GM12878 (cell line): Measurements from ENCODE around the gene DIAPH3. TPM values are rescaled to one million over a fixed set of nuclear protein-coding genes. Genes with fewer than 3 reads are reported as not detected.

Experiments
- ATAC-seq: fragments of 200-7000 bp; cut with Tn5 transposase; 3 replicates; pipeline ENCODE4 v1.9.1; 2020; ENCODE audit warnings: mild to moderate bottlenecking, moderate library complexity
- BruUV-seq: library from RNA; stranded (reverse); fragments of 400-500 nt; replicated peaks from 2 replicates; lab custom pipeline; 2021; lab: Mats Ljungman, UMichigan
- CTCF ChIA-PET: fragments of 300-600 bp; sonication (Branson Sonifier 250); formaldehyde crosslinking; extraction: SDS; loops from one replicate; lab custom pipeline; 2021; ENCODE audit warnings: inconsistent platforms; lab: Yijun Ruan, JAX
- POLR2A ChIA-PET: fragments of 350-600 bp; formaldehyde crosslinking; extraction: SDS; loops from one replicate; lab custom pipeline; 2021; ENCODE audit warnings: inconsistent platforms; lab: Charles Lee
- RAD21 ChIA-PET: fragments of 300-600 bp; sonication (Branson Sonifier 250); formaldehyde crosslinking; loops from one replicate; lab custom pipeline; 2023; ENCODE audit warnings: antibody characterized with exemption; ENCODE audit not compliant: unreplicated experiment; lab: Charles Lee
- SMC1A ChIA-PET: fragments of 300-600 bp; sonication (Branson Sonifier 250); formaldehyde crosslinking; loops from one replicate; lab custom pipeline; 2023; ENCODE audit not compliant: unreplicated experiment, uncharacterized antibody; lab: Charles Lee
- DNase-seq: peaks from one replicate; pipeline ENCODE4 v3.0.0-alpha.2; 2011; ENCODE audit warnings: low read depth, low spot score
- FAIRE-seq: peaks from 3 replicates; lab custom pipeline; 2011; peaks lifted over from hg19 to GRCh38; lab: Jason Lieb, UNC
- H2AFZ ChIP-seq: 2 replicates; pipeline ENCODE4 v1.6.0; 2011; ENCODE audit warnings: low read depth, low read length, control low read depth; ENCODE audit not compliant: control insufficient read depth
- H3K27ac ChIP-seq: 2 replicates; pipeline ENCODE4 v1.5.1; 2011; ENCODE audit warnings: control low read depth; ENCODE audit not compliant: control insufficient read depth, insufficient read depth
- H3K27me3 ChIP-seq, 2 experiments: replicated peaks in 1 of 2; 2 replicates each; pipeline versions ENCODE4 v1.6.0 to v1.6.1; 2011; ENCODE audit warnings: low read length in 1 of 2; ENCODE audit not compliant: control insufficient read depth in 2 of 2, insufficient read depth in 2 of 2
- H3K36me3 ChIP-seq, 2 experiments: 2 replicates each; pipeline ENCODE4 v1.5.1; 2011; ENCODE audit warnings: low read length in 1 of 2; ENCODE audit not compliant: control insufficient read depth in 2 of 2, insufficient read depth in 2 of 2
- H3K4me1 ChIP-seq: 2 replicates; pipeline ENCODE4 v1.6.1; 2011; ENCODE audit warnings: mild to moderate bottlenecking, low read length, moderate library complexity, mixed read lengths; ENCODE audit not compliant: control insufficient read depth, insufficient read depth
- H3K4me2 ChIP-seq: 2 replicates; pipeline ENCODE4 v1.6.0; 2011; ENCODE audit warnings: control low read depth; ENCODE audit not compliant: control insufficient read depth, insufficient read depth
- H3K4me3 ChIP-seq: fragments of 200-600 bp; sonication (generic); 2 replicates; pipeline ENCODE4 v1.5.1; 2016
- H3K79me2 ChIP-seq: 2 replicates; pipeline ENCODE4 v1.6.0; 2011; ENCODE audit warnings: low read length; ENCODE audit not compliant: control insufficient read depth, insufficient read depth
- H3K9ac ChIP-seq: 2 replicates; pipeline ENCODE4 v1.8.0; 2011; ENCODE audit warnings: low read length, control low read depth, mixed read lengths; ENCODE audit not compliant: control insufficient read depth, insufficient read depth
- H3K9me3 ChIP-seq: replicated peaks from 3 replicates; pipeline ENCODE4 v1.5.1; 2011; ENCODE audit warnings: mild to moderate bottlenecking, low read length; ENCODE audit not compliant: control insufficient read depth, insufficient read depth
- H4K20me1 ChIP-seq: 2 replicates; pipeline ENCODE4 v1.6.0; 2011; ENCODE audit not compliant: control insufficient read depth, insufficient read depth
- ATF2 ChIP-seq: IDR thresholded peaks from 2 replicates; pipeline ENCODE4 v1.6.1; 2012; ENCODE audit warnings: low read length, inconsistent platforms
- ATF3 ChIP-seq: IDR thresholded peaks from 2 replicates; pipeline ENCODE4 v1.6.1; 2011; ENCODE audit warnings: low read depth, mild to moderate bottlenecking, low read length, moderate library complexity, borderline replicate concordance; ENCODE audit errors: extremely low read depth
- CBFB ChIP-seq: IDR thresholded peaks from 2 replicates; pipeline ENCODE4 v1.6.1; 2016; ENCODE audit warnings: antibody characterized with exemption, low read depth
- CBX5 ChIP-seq: sonication (generic); IDR thresholded peaks from 2 replicates; pipeline ENCODE4 v1.6.1; 2016; ENCODE audit warnings: low read depth, moderate library complexity, mild to moderate bottlenecking, inconsistent platforms
- CREB1 ChIP-seq: IDR thresholded peaks from 2 replicates; pipeline ENCODE4 v1.6.1; 2012; ENCODE audit warnings: low read depth, mild to moderate bottlenecking, inconsistent platforms
- E2F4 ChIP-seq: IDR thresholded peaks from 2 replicates; pipeline ENCODE4 v1.6.1; 2012; ENCODE audit warnings: low read depth, low read length, improper control_type of control experiment
- ELK1 ChIP-seq: IDR thresholded peaks from 2 replicates; pipeline ENCODE4 v1.6.1; 2012; ENCODE audit warnings: low read depth, low read length, improper control_type of control experiment
- MTA2 ChIP-seq: fragments of 450-650 bp; IDR thresholded peaks from 2 replicates; pipeline ENCODE4 v1.6.1; 2016; ENCODE audit warnings: low read depth, mild to moderate bottlenecking, moderate library complexity
- PML ChIP-seq: IDR thresholded peaks from 2 replicates; pipeline ENCODE4 v1.6.1; 2012; ENCODE audit warnings: low read length, inconsistent platforms
- POLR2AphosphoS2 ChIP-seq: IDR thresholded peaks from 2 replicates; pipeline ENCODE4 v1.6.1; 2011; ENCODE audit warnings: low read depth, mild to moderate bottlenecking, low read length, improper control_type of control experiment, moderate library complexity
- SIX5 ChIP-seq: IDR thresholded peaks from 2 replicates; pipeline ENCODE4 v1.6.1; 2011; ENCODE audit warnings: mild to moderate bottlenecking, low read depth, low read length, moderate library complexity; ENCODE audit not compliant: severe bottlenecking
- SMAD5 ChIP-seq: IDR thresholded peaks from 2 replicates; pipeline ENCODE4 v1.6.1; 2016; ENCODE audit warnings: antibody characterized with exemption, low read depth
- SREBF1 ChIP-seq: IDR thresholded peaks from 2 replicates; pipeline ENCODE4 v1.6.1; 2012; ENCODE audit warnings: mild to moderate bottlenecking, low read length
- STAT1 ChIP-seq: fragments of 450-650 bp; conservative IDR thresholded peaks from 2 replicates; pipeline ENCODE4 v1.6.1; 2014; ENCODE audit warnings: antibody characterized with exemption, mild to moderate bottlenecking
- TCF3 ChIP-seq: IDR thresholded peaks from 2 replicates; pipeline ENCODE4 v1.6.1; 2012; ENCODE audit warnings: low read depth, mild to moderate bottlenecking, low read length, borderline replicate concordance; ENCODE audit not compliant: insufficient read depth
- ZSCAN29 ChIP-seq: fragments of 450-650 bp; IDR thresholded peaks from 2 replicates; pipeline ENCODE4 v1.6.1; 2017; ENCODE audit warnings: mild to moderate bottlenecking, moderate library complexity
- WGBS: methylation state at CpG from one replicate; pipeline ENCODE4 v1.1.6; 2016; ENCODE audit warnings: low lambda C conversion rate; ENCODE audit not compliant: insufficient replicate concordance, insufficient coverage; ENCODE audit errors: missing lambda C conversion rate; 5-methylcytosine and 5-hydroxymethylcytosine counted together
- in situ Hi-C: fragments of 300-500 bp; cut with MboI; formaldehyde crosslinking; loops from 9 replicates; pipeline ENCODE4 v1.14.3; 2018; ENCODE audit warnings: mixed read lengths
- intact Hi-C: fragments of 100-400 bp; cut with micrococcal nuclease; formaldehyde crosslinking; loops from one replicate; pipeline ENCODE4 v1.14.2; 2022; ENCODE audit not compliant: unreplicated experiment
- polyA plus RNA-seq, 11 experiments: library from polyadenylated mRNA; depleted of rRNA in 4 of 11; unstranded in 6 of 11; stranded (reverse) in 5 of 11; fragments of >200 nt; fragmentation: Nextera tagmentation in 4 of 11; fragmentation: Illumina TruSeq in 1 of 11; extraction: Ambion mirVana in 4 of 11; extraction: Trizol in 1 of 11; gene quantifications; 1 replicate in 1 of 11; 2 replicates in 10 of 11; pipeline versions ENCODE4 v1.2.1 to v1.2.3, GENCODE V29; 2011 to 2016; ENCODE audit warnings: inconsistent platforms in 2 of 11, missing spikeins in 2 of 11, low read depth in 1 of 11
- total RNA-seq, 4 experiments: library from RNA; depleted of rRNA in 3 of 4; stranded (reverse); fragments of >200 nt in 3 of 4; fragmentation: Illumina TruSeq in 1 of 4; extraction: Trizol in 1 of 4; gene quantifications; 2 replicates each; pipeline versions ENCODE4 v1.2.1 to v1.2.3, GENCODE V29; 2013 to 2021

Gene DIAPH3
- total and polyA plus RNA-seq, 10 of the 15 experiments (the other 5 are each of a cell fraction or from before 2014, with no cell fraction given), result 10.1 to 25.2 (median 15.4) TPM

GRCh38 chr13:60213236-60213744 lies 49.6 kb upstream of the DIAPH3 start:
- no peak for DNase-seq
- in situ Hi-C loops, result no loop called here
- no TSS peak for BruUV-seq
- CTCF ChIA-PET, result interaction anchor here (0.8 to 1.0 kb wide), 2 partner anchors 9 to 536 kb away, joined by 3 to 6 read pairs; no protein-coding TSS in a partner anchor
- H3K27ac ChIP-seq, result no peak overlapping the region
- 50% methylated on average over 1 of the region's 1 CpG for WGBS
- FAIRE-seq, result no peak
- H3K9me3 ChIP-seq, result no peaks in the 10 kb centered on the region
- H2AFZ ChIP-seq, result no peak overlapping the region
- SMC1A ChIA-PET, result interaction anchor here (0.6 kb wide), 1 partner anchor 125 kb away, joined by 3 read pairs; no protein-coding TSS in a partner anchor
- intact Hi-C loops, result no loop called here
- TF ChIP-seq E2F4 (no peak), CBX5 (no peak), SREBF1 (no peak), SIX5 (no peak), TCF3 (no peak), ATF2 (no peak), STAT1 (no peak), ATF3 (no peak), MTA2 (no peak), CBFB (no peak), CREB1 (no peak), ELK1 (no peak), PML (no peak), ZSCAN29 (no peak), SMAD5 (no peak), POLR2AphosphoS2 (no peak)
- ATAC-seq, result no peak
- no peak overlapping the region for H3K9ac ChIP-seq
- H3K27me3 ChIP-seq, result no peaks in the 10 kb centered on the region; a peak in 1 of 4 replicates
- no peaks in the 10 kb centered on the region for H4K20me1 ChIP-seq
- no peaks in the 10 kb centered on the region for H3K36me3 ChIP-seq
- H3K4me1 ChIP-seq, result no peaks in the 10 kb centered on the region
- RAD21 ChIA-PET, result no interaction called here
- H3K79me2 ChIP-seq, result no peaks in the 10 kb centered on the region
- no peak overlapping the region for H3K4me3 ChIP-seq
- no peak overlapping the region for H3K4me2 ChIP-seq
- POLR2A ChIA-PET, result interaction anchor here (0.6 kb wide), 1 partner anchor 210 kb away, joined by 3 read pairs; no protein-coding TSS in a partner anchor
